ENCODE data around the gene SOX5.

DNA sequence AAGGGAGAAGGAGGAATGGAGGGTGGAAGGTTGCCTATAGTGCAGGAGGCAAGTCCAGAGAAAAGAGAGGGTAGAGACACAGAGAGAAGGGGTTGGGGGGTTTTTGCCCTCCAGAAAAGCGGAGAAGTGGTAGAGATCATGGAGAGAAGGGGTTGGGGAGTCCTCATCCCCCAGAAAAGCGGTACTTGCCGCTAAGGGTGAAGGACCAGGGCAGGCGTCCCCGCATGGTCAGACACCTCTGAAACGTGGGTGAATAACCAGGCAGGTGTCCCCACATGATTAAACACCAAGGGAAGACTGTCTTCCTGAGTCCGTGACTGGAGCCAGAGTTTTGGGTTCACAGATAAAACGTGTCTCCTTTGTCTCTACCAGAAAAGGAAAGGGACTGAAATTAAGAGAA, 439.0 kb downstream of the SOX5 start:
- TF ChIP-seq, protein P1, sequence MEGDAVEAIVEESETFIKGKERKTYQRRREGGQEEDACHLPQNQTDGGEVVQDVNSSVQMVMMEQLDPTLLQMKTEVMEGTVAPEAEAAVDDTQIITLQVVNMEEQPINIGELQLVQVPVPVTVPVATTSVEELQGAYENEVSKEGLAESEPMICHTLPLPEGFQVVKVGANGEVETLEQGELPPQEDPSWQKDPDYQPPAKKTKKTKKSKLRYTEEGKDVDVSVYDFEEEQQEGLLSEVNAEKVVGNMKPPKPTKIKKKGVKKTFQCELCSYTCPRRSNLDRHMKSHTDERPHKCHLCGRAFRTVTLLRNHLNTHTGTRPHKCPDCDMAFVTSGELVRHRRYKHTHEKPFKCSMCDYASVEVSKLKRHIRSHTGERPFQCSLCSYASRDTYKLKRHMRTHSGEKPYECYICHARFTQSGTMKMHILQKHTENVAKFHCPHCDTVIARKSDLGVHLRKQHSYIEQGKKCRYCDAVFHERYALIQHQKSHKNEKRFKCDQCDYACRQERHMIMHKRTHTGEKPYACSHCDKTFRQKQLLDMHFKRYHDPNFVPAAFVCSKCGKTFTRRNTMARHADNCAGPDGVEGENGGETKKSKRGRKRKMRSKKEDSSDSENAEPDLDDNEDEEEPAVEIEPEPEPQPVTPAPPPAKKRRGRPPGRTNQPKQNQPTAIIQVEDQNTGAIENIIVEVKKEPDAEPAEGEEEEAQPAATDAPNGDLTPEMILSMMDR (IDR thresholded peaks at IDR 0.05), result no peak
- TF ChIP-seq POLR2A (IDR thresholded peaks at IDR 0.05), result no peak

Data from esophagus squamous epithelium (tissue), 4 donors.